WTC11 (cell line): ENCODE results near the gene ZBTB39. TPM values are rescaled to one million over a fixed set of nuclear protein-coding genes. Genes with fewer than 3 reads are reported as not detected.

Experiments
- ATAC-seq: fragments of 200-7000 bp; cut with Tn5 transposase; 2 replicates; pipeline ENCODE4 v1.10.0; 2021; ENCODE audit warnings: mild to moderate bottlenecking, moderate library complexity
- CTCF ChIA-PET: fragments of 300-600 bp; sonication (Branson Sonifier 250); formaldehyde crosslinking; loops from one replicate; lab custom pipeline; 2021; ENCODE audit warnings: antibody characterized with exemption; lab: Charles Lee
- POLR2A ChIA-PET: fragments of 350-600 bp; sonication (Branson Sonifier 250); formaldehyde crosslinking; loops from one replicate; lab custom pipeline; 2021; ENCODE audit warnings: antibody characterized with exemption; lab: Charles Lee
- DNase-seq: peaks from one replicate; pipeline ENCODE4 v3.0.0; 2021; ENCODE audit warnings: low spot score
- H3K27ac Mint-ChIP-seq: 2 replicates; pipeline ENCODE4 v1.8.0; 2021; ENCODE audit warnings: mixed read lengths
- H3K27me3 Mint-ChIP-seq: 2 replicates; pipeline ENCODE4 v1.8.0; 2021; ENCODE audit warnings: low read depth, mild to moderate bottlenecking, moderate library complexity, mixed read lengths
- H3K36me3 Mint-ChIP-seq: 2 replicates; pipeline ENCODE4 v1.8.0; 2021; ENCODE audit warnings: mixed read lengths
- H3K4me1 Mint-ChIP-seq: 2 replicates; pipeline ENCODE4 v1.8.0; 2022; ENCODE audit warnings: mixed read lengths
- H3K4me3 Mint-ChIP-seq: 2 replicates; pipeline ENCODE4 v1.8.0; 2021; ENCODE audit warnings: mild to moderate bottlenecking, moderate library complexity, mixed read lengths
- H3K9me3 Mint-ChIP-seq: 2 replicates; pipeline ENCODE4 v1.8.0; 2021; ENCODE audit warnings: mixed read lengths
- AFF4 ChIP-seq: sonication (generic); formaldehyde crosslinking; IDR thresholded peaks from 2 replicates; pipeline ENCODE4 v1.8.1; 2023; ENCODE audit warnings: mild to moderate bottlenecking, missing genetic modification reagents, borderline replicate concordance
- ATF1 ChIP-seq: sonication (generic); formaldehyde crosslinking; IDR thresholded peaks from 2 replicates; pipeline ENCODE4 v1.8.1; 2023; ENCODE audit warnings: mild to moderate bottlenecking, moderate library complexity, missing genetic modification reagents
- CDX4 ChIP-seq: fragments of 250-450 bp; sonication (Bioruptor Pico); IDR thresholded peaks from 2 replicates; pipeline ENCODE4 v1.9.0; 2021; ENCODE audit warnings: moderate library complexity, mild to moderate bottlenecking, inconsistent platforms, borderline replicate concordance
- E2F1 ChIP-seq: sonication (generic); formaldehyde crosslinking; IDR thresholded peaks from 2 replicates; pipeline ENCODE4 v1.8.0; 2022; ENCODE audit warnings: mild to moderate bottlenecking, missing genetic modification reagents
- ELF4 ChIP-seq: sonication (generic); formaldehyde crosslinking; IDR thresholded peaks from 2 replicates; pipeline ENCODE4 v1.8.1; 2022; ENCODE audit warnings: low read depth, mild to moderate bottlenecking, moderate library complexity, missing genetic modification reagents
- FOXJ3 ChIP-seq: sonication (generic); formaldehyde crosslinking; IDR thresholded peaks from 2 replicates; pipeline ENCODE4 v1.9.0; 2021; ENCODE audit warnings: missing genetic modification reagents, mild to moderate bottlenecking, borderline replicate concordance
- IRF1 ChIP-seq: sonication (generic); formaldehyde crosslinking; IDR thresholded peaks from 2 replicates; pipeline ENCODE4 v1.8.0; 2023; ENCODE audit warnings: missing genetic modification reagents
- IRF2 ChIP-seq: sonication (generic); formaldehyde crosslinking; IDR thresholded peaks from 2 replicates; pipeline ENCODE4 v1.8.0; 2022; ENCODE audit warnings: low read depth, missing genetic modification reagents, borderline replicate concordance
- JAZF1 ChIP-seq: fragments of 250-450 bp; sonication (Bioruptor Pico); IDR thresholded peaks from 2 replicates; pipeline ENCODE4 v1.9.0; 2021; ENCODE audit warnings: moderate library complexity, mild to moderate bottlenecking, inconsistent platforms
- OVOL2 ChIP-seq: fragments of 250-450 bp; sonication (Bioruptor Pico); IDR thresholded peaks from 2 replicates; pipeline ENCODE4 v1.9.0; 2021; ENCODE audit warnings: mild to moderate bottlenecking, borderline replicate concordance
- PREB ChIP-seq: sonication (generic); formaldehyde crosslinking; IDR thresholded peaks from 2 replicates; pipeline ENCODE4 v1.8.1; 2022; ENCODE audit warnings: mild to moderate bottlenecking, missing genetic modification reagents, moderate library complexity, borderline replicate concordance
- TEAD4 ChIP-seq: sonication (generic); formaldehyde crosslinking; IDR thresholded peaks from 2 replicates; pipeline ENCODE4 v1.8.0; 2022; ENCODE audit warnings: mild to moderate bottlenecking, missing genetic modification reagents
- ZNF423 ChIP-seq: fragments of 250-450 bp; sonication (Bioruptor Pico); IDR thresholded peaks from 2 replicates; pipeline ENCODE4 v2.1.2; 2022; ENCODE audit warnings: mild to moderate bottlenecking, moderate library complexity
- total RNA-seq: library from RNA; stranded (reverse); gene quantifications from 3 replicates; pipeline ENCODE4 v1.2.3, GENCODE V29; 2021
- TF ChIP-seq, protein P1 (sequence below): fragments of 250-450 bp; sonication (Bioruptor Pico); IDR thresholded peaks from 2 replicates; pipeline ENCODE4 v1.9.0; 2021; ENCODE audit warnings: mild to moderate bottlenecking
- TF ChIP-seq, protein P2 (sequence below): fragments of 250-450 bp; sonication (Bioruptor Pico); IDR thresholded peaks from 2 replicates; pipeline ENCODE4 v1.8.0; 2021; ENCODE audit warnings: mild to moderate bottlenecking
- TF ChIP-seq, protein P3 (sequence below): sonication (generic); formaldehyde crosslinking; IDR thresholded peaks from 2 replicates; pipeline ENCODE4 v1.8.1; 2022; ENCODE audit warnings: missing genetic modification reagents, borderline replicate concordance
- TF ChIP-seq, protein P4 (sequence below): sonication (generic); formaldehyde crosslinking; conservative IDR thresholded peaks from 2 replicates; pipeline ENCODE4 v1.8.1; 2023; ENCODE audit warnings: mild to moderate bottlenecking, low read depth, missing genetic modification reagents, moderate library complexity

The ZBTB39 gene
- total RNA-seq, 1 experiment from 2014 or later: 20.2 TPM

DNA sequence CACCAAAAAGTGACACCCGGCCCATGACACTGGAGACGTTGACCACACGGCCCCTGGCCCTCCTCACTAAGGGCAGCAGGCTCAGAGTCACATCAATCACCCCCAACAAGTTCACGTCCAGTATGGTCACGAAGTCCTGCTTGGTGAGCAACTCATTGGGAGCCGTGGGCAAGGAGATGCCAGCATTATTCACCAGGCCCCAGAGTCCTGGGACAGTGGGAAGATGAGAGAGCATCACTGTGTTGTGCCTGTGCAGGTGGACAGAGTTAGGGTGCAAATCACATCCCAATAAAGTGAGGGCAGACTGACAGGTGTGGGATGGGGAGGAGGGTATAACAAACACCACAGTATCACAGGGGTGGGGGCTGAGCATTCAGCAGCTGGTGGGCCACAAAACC lies 51.4 kb downstream of the ZBTB39 start:
- H3K36me3 Mint-ChIP-seq: peaks cover 7% of the 10 kb centered on the region; the same call in 1 of the 2 replicates
- ATAC-seq (no peak), DNase-seq (no peak)
- TF ChIP-seq FOXJ3 (CRISPR knock-in tag) (no peak), E2F1 (no peak), OVOL2 (no peak), TEAD4 (CRISPR knock-in tag) (no peak), AFF4 (CRISPR knock-in tag) (no peak), JAZF1 (CRISPR knock-in tag) (no peak), IRF2 (CRISPR knock-in tag) (no peak), PREB (CRISPR knock-in tag) (no peak), ATF1 (no peak), ELF4 (CRISPR knock-in tag) (no peak)
- TF ChIP-seq, protein P1, sequence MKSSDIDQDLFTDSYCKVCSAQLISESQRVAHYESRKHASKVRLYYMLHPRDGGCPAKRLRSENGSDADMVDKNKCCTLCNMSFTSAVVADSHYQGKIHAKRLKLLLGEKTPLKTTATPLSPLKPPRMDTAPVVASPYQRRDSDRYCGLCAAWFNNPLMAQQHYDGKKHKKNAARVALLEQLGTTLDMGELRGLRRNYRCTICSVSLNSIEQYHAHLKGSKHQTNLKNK (CRISPR knock-in tag): no peak
- TF ChIP-seq, protein P2, sequence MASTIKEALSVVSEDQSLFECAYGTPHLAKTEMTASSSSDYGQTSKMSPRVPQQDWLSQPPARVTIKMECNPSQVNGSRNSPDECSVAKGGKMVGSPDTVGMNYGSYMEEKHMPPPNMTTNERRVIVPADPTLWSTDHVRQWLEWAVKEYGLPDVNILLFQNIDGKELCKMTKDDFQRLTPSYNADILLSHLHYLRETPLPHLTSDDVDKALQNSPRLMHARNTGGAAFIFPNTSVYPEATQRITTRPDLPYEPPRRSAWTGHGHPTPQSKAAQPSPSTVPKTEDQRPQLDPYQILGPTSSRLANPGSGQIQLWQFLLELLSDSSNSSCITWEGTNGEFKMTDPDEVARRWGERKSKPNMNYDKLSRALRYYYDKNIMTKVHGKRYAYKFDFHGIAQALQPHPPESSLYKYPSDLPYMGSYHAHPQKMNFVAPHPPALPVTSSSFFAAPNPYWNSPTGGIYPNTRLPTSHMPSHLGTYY (CRISPR knock-in tag): no peak
- TF ChIP-seq, protein P3, sequence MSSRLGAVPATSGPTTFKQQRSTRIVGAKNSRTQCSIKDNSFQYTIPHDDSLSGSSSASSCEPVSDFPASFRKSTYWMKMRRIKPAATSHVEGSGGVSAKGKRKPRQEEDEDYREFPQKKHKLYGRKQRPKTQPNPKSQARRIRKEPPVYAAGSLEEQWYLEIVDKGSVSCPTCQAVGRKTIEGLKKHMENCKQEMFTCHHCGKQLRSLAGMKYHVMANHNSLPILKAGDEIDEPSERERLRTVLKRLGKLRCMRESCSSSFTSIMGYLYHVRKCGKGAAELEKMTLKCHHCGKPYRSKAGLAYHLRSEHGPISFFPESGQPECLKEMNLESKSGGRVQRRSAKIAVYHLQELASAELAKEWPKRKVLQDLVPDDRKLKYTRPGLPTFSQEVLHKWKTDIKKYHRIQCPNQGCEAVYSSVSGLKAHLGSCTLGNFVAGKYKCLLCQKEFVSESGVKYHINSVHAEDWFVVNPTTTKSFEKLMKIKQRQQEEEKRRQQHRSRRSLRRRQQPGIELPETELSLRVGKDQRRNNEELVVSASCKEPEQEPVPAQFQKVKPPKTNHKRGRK: no peak
- peaks cover 44% of the 10 kb centered on the region for H3K9me3 Mint-ChIP-seq
- H3K27ac Mint-ChIP-seq: no peak overlapping the region
- ChIA-PET CTCF (no interaction called here), POLR2A (no interaction called here)
- H3K4me3 Mint-ChIP-seq: no peak overlapping the region
- H3K4me1 Mint-ChIP-seq: no peaks in the 10 kb centered on the region
- H3K27me3 Mint-ChIP-seq: peaks cover 33% of the 10 kb centered on the region

GRCh38 chr12:56954057-56954957 lies 52.0 kb downstream of the ZBTB39 start:
- H3K9me3 Mint-ChIP-seq: peaks cover 38% of the 10 kb centered on the region
- H3K4me1 Mint-ChIP-seq: no peaks in the 10 kb centered on the region
- no peak overlapping the region for H3K4me3 Mint-ChIP-seq
- no peak for DNase-seq
- no peak overlapping the region for H3K27ac Mint-ChIP-seq
- H3K27me3 Mint-ChIP-seq: peaks cover 26% of the 10 kb centered on the region
- peaks cover 6% of the 10 kb centered on the region; the same call in 1 of the 2 replicates for H3K36me3 Mint-ChIP-seq
- ChIA-PET POLR2A (no interaction called here), CTCF (interaction anchor here (0.8 kb wide), 1 partner anchor 114 kb away, joined by 3 read pairs; no protein-coding TSS in a partner anchor)
- ATAC-seq: no peak
- no peak for TF ChIP-seq IRF1 (CRISPR knock-in tag)
- TF ChIP-seq, protein P4, sequence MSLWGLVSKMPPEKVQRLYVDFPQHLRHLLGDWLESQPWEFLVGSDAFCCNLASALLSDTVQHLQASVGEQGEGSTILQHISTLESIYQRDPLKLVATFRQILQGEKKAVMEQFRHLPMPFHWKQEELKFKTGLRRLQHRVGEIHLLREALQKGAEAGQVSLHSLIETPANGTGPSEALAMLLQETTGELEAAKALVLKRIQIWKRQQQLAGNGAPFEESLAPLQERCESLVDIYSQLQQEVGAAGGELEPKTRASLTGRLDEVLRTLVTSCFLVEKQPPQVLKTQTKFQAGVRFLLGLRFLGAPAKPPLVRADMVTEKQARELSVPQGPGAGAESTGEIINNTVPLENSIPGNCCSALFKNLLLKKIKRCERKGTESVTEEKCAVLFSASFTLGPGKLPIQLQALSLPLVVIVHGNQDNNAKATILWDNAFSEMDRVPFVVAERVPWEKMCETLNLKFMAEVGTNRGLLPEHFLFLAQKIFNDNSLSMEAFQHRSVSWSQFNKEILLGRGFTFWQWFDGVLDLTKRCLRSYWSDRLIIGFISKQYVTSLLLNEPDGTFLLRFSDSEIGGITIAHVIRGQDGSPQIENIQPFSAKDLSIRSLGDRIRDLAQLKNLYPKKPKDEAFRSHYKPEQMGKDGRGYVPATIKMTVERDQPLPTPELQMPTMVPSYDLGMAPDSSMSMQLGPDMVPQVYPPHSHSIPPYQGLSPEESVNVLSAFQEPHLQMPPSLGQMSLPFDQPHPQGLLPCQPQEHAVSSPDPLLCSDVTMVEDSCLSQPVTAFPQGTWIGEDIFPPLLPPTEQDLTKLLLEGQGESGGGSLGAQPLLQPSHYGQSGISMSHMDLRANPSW: no peak
- no peak for TF ChIP-seq ZNF423 (CRISPR knock-in tag)
- TF ChIP-seq CDX4 (CRISPR knock-in tag): no peak
